Natural killer cell (primary cell): Measurements from ENCODE around the gene SYNE2. TPM values are rescaled to one million over a fixed set of nuclear protein-coding genes. Genes with fewer than 3 reads are reported as not detected.

ENCODE experiments used
- ATAC-seq, 3 donors: fragments of 150-1000 bp in 2 of 3; fragments of 200-7000 bp in 1 of 3; cut with Tn5 transposase; 1 replicate in 1 of 3; 2 replicates in 2 of 3; pipeline ENCODE4 v1.10.0; 2021; ENCODE audit warnings: mild to moderate bottlenecking in 2 of 3, moderate library complexity in 2 of 3
- DNase-seq, 2 donors: peaks; one replicate each; pipeline versions ENCODE4 v3.0.0 to v3.0.0-alpha.2; 2013 to 2021; ENCODE audit warnings: mixed read lengths in 1 of 2
- H3K27ac ChIP-seq: one replicate; pipeline ENCODE4 v1.5.1; 2013; ENCODE audit warnings: mild to moderate bottlenecking, low read length
- H3K27me3 ChIP-seq: one replicate; pipeline ENCODE4 v1.6.1; 2013; ENCODE audit warnings: low read length; ENCODE audit not compliant: control insufficient read depth, insufficient read depth
- H3K36me3 ChIP-seq: one replicate; pipeline ENCODE4 v1.6.1; 2013; ENCODE audit warnings: low read length; ENCODE audit not compliant: control insufficient read depth, insufficient read depth
- H3K4me1 ChIP-seq: one replicate; pipeline ENCODE4 v1.6.1; 2013; ENCODE audit warnings: low read length; ENCODE audit not compliant: control insufficient read depth, insufficient read depth
- H3K4me3 ChIP-seq: one replicate; pipeline ENCODE4 v1.5.1; 2013; ENCODE audit warnings: low read length
- H3K9me3 ChIP-seq: one replicate; pipeline ENCODE4 v1.6.1; 2013; ENCODE audit warnings: low read length; ENCODE audit not compliant: control insufficient read depth, insufficient read depth
- H3K27ac Mint-ChIP-seq, 2 donors: one replicate each; pipeline ENCODE4 v1.8.0; 2022; ENCODE audit warnings: mild to moderate bottlenecking in 2 of 2, mixed read lengths in 2 of 2, moderate library complexity in 1 of 2
- H3K27me3 Mint-ChIP-seq, 2 donors: one replicate each; pipeline ENCODE4 v1.8.0; 2022; ENCODE audit warnings: low read depth in 2 of 2, mixed read lengths in 2 of 2
- H3K36me3 Mint-ChIP-seq: one replicate; pipeline ENCODE4 v1.8.0; 2022; ENCODE audit warnings: mixed read lengths
- H3K4me1 Mint-ChIP-seq, 2 donors: one replicate each; pipeline ENCODE4 v1.8.0; 2022; ENCODE audit warnings: mixed read lengths in 2 of 2
- H3K4me3 Mint-ChIP-seq: one replicate; pipeline ENCODE4 v1.8.0; 2022; ENCODE audit warnings: mild to moderate bottlenecking, moderate library complexity, mixed read lengths
- H3K9me3 Mint-ChIP-seq, 2 donors: one replicate each; pipeline ENCODE4 v1.8.0; 2022; ENCODE audit warnings: mixed read lengths in 2 of 2
- WGBS: methylation state at CpG from one replicate; pipeline ENCODE4 v1.1.7; 2013; ENCODE audit warnings: missing lambda C conversion rate; ENCODE audit not compliant: insufficient coverage; 5-methylcytosine and 5-hydroxymethylcytosine counted together
- intact Hi-C: fragments of 100-400 bp; cut with micrococcal nuclease; formaldehyde crosslinking; loops from one replicate; pipeline ENCODE4 v1.14.2; 2022
- total RNA-seq, 4 donors: library from RNA; stranded (reverse); fragments of 120-200 nt in 1 of 4; gene quantifications; one replicate each; pipeline versions ENCODE4 v1.2.3 to v1.2.4, GENCODE V29; 2013 to 2022
- TF ChIP-seq, protein P1 (sequence below): fragments of 200-600 bp; IDR thresholded peaks from one replicate; pipeline ENCODE4 v1.8.0; 2022; ENCODE audit warnings: antibody characterized with exemption

Gene SYNE2
- total RNA-seq, 3 donors from 2014 or later (not counting 1 experiment from before 2014, with no cell fraction given): 325 to 434 (median 373) TPM

DNA sequence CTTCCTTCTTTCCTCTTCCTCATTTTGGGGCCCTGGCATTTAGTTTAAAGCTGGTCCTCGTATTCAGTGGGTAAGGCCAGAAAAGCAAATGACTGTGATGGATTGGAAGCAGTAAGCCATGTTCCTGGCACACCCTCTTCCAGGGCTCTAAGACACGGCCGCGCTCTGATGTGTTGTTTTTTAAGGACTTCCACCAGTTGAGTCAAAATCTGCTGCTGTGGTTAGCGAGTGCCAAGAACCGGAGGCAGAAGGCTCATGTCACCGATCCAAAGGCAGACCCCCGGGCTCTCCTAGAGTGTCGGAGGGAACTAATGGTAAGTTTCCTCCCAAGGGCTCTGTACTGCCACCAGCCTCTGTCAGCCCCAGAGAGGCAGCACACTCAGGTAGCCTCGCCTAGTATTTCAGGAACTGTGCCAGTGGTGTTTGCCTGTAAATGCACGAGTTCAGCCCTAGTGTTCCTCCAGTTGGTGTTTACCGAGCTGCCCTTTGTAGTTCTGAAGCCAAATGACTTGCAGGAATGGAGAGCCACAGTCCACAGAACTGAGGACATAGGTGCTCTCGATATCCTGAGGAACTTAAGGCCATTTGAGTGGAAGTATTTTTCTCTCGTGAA lies 368.7 kb downstream of the SYNE2 start:
- Mint-ChIP-seq H3K27ac (peak overlapping the region; percentile 57 to 58), H3K4me1 (no peaks in the 10 kb centered on the region), H3K27me3 (no peaks in the 10 kb centered on the region), H3K9me3 (no peaks in the 10 kb centered on the region), H3K36me3 (peaks cover 31% of the 10 kb centered on the region), H3K4me3 (no peak overlapping the region)
- Histone ChIP-seq H3K4me3 (no peak overlapping the region), H3K27me3 (no peaks in the 10 kb centered on the region), H3K9me3 (no peaks in the 10 kb centered on the region), H3K4me1 (peaks cover 4% of the 10 kb centered on the region), H3K36me3 (peaks cover 85% of the 10 kb centered on the region), H3K27ac (no peak overlapping the region)
- DNase-seq (no peak), ATAC-seq (no peak)
- intact Hi-C loops: no loop called here
- WGBS: 59% methylated on average over 14 of the region's 14 CpGs
- TF ChIP-seq, protein P1, sequence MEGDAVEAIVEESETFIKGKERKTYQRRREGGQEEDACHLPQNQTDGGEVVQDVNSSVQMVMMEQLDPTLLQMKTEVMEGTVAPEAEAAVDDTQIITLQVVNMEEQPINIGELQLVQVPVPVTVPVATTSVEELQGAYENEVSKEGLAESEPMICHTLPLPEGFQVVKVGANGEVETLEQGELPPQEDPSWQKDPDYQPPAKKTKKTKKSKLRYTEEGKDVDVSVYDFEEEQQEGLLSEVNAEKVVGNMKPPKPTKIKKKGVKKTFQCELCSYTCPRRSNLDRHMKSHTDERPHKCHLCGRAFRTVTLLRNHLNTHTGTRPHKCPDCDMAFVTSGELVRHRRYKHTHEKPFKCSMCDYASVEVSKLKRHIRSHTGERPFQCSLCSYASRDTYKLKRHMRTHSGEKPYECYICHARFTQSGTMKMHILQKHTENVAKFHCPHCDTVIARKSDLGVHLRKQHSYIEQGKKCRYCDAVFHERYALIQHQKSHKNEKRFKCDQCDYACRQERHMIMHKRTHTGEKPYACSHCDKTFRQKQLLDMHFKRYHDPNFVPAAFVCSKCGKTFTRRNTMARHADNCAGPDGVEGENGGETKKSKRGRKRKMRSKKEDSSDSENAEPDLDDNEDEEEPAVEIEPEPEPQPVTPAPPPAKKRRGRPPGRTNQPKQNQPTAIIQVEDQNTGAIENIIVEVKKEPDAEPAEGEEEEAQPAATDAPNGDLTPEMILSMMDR: no peak

DNA sequence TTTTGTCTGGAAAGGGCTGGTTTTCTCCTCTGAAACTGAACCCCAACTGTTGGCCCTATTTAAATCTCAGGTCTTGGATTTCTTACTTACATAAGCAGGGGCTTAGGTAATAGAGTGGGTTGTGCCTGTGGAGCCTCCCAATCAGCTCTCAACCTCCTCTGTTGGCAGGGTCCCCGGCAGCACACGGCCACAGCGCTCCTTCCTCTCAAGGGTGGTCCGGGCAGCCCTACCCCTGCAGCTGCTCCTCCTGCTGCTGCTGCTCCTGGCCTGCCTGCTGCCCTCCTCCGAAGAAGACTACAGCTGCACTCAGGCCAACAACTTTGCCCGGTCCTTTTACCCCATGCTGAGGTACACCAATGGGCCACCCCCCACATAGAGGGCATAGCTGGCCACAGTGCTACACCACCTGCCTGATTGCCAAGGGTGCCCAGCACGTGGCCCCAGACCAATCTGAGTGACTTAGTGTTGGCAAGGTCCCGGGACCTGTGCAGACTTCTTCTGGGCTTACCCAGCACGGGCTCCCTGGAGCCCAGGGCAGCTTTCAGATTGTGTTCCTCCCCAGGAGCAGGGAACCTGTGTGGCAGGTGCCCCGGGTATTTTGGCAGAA lies 372.4 kb downstream of the SYNE2 start:
- Mint-ChIP-seq H3K4me1 (no peaks in the 10 kb centered on the region), H3K27me3 (no peaks in the 10 kb centered on the region), H3K36me3 (peaks cover 25% of the 10 kb centered on the region), H3K9me3 (no peaks in the 10 kb centered on the region), H3K4me3 (no peak overlapping the region), H3K27ac (peak overlapping the region in 1 of 2 donors; percentile 53)
- ATAC-seq (peak in 2 of 3 donors; percentile 17 to 22), DNase-seq (no peak)
- TF ChIP-seq, protein P1: no peak
- no peaks in the 10 kb centered on the region for H3K27me3 ChIP-seq
- no peaks in the 10 kb centered on the region for H3K9me3 ChIP-seq
- intact Hi-C loops: no loop called here
- H3K36me3 ChIP-seq: peaks cover 74% of the 10 kb centered on the region
- H3K4me1 ChIP-seq: peaks cover 4% of the 10 kb centered on the region
- H3K27ac ChIP-seq: no peak overlapping the region
- H3K4me3 ChIP-seq: no peak overlapping the region
- WGBS: 96% methylated on average over 10 of the region's 10 CpGs

DNA sequence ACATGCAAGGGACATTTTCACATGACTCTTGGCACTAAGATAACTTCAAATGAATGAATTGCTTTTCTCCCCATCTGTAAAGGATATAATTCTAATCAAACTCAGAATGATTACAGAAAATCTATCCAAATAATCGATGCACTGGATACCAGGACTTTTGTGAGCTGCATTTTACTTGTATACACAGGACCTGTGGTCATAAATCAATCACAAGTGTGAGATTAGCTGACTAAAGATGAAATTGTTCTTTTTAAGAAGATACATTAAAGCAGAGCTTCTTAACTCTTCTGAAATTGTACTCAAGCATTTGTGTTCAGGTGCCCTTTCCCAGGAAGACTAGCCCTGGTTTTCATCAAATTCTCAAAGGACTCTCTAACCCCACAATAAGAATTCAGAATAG lies 375.1 kb downstream of the SYNE2 start:
- no peak for DNase-seq
- H3K4me1 Mint-ChIP-seq: peaks cover 8 to 9% of the 10 kb centered on the region in 2 donors
- no peaks in the 10 kb centered on the region for H3K4me1 ChIP-seq
- no peak overlapping the region for H3K27ac ChIP-seq
- peak overlapping the region in 1 of 2 donors; percentile 22 for H3K27ac Mint-ChIP-seq
- no peaks in the 10 kb centered on the region for H3K9me3 Mint-ChIP-seq
- H3K27me3 Mint-ChIP-seq: no peaks in the 10 kb centered on the region
- H3K27me3 ChIP-seq: no peaks in the 10 kb centered on the region
- peaks cover 50% of the 10 kb centered on the region for H3K36me3 ChIP-seq
- H3K9me3 ChIP-seq: no peaks in the 10 kb centered on the region
- TF ChIP-seq, protein P1: no peak
- H3K4me3 Mint-ChIP-seq: no peak overlapping the region
- H3K36me3 Mint-ChIP-seq: peaks cover 25% of the 10 kb centered on the region
- ATAC-seq: no peak
- WGBS: 88% methylated on average over 1 of the region's 1 CpG
- intact Hi-C loops: no loop called here
- no peak overlapping the region for H3K4me3 ChIP-seq
